WTC11 (cell line): ENCODE data around the gene ALK. TPM values are rescaled to one million over a fixed set of nuclear protein-coding genes. Genes with fewer than 3 reads are reported as not detected.

Source experiments
- ATAC-seq: fragments of 200-7000 bp; cut with Tn5 transposase; 2 replicates; pipeline ENCODE4 v1.10.0; 2021; ENCODE audit warnings: mild to moderate bottlenecking, moderate library complexity
- CTCF ChIA-PET: fragments of 300-600 bp; sonication (Branson Sonifier 250); formaldehyde crosslinking; loops from one replicate; lab custom pipeline; 2021; ENCODE audit warnings: antibody characterized with exemption; lab: Charles Lee
- POLR2A ChIA-PET: fragments of 350-600 bp; sonication (Branson Sonifier 250); formaldehyde crosslinking; loops from one replicate; lab custom pipeline; 2021; ENCODE audit warnings: antibody characterized with exemption; lab: Charles Lee
- DNase-seq: peaks from one replicate; pipeline ENCODE4 v3.0.0; 2021; ENCODE audit warnings: low spot score
- H3K27ac Mint-ChIP-seq: 2 replicates; pipeline ENCODE4 v1.8.0; 2021; ENCODE audit warnings: mixed read lengths
- H3K27me3 Mint-ChIP-seq: 2 replicates; pipeline ENCODE4 v1.8.0; 2021; ENCODE audit warnings: low read depth, mild to moderate bottlenecking, moderate library complexity, mixed read lengths
- H3K36me3 Mint-ChIP-seq: 2 replicates; pipeline ENCODE4 v1.8.0; 2021; ENCODE audit warnings: mixed read lengths
- H3K4me1 Mint-ChIP-seq: 2 replicates; pipeline ENCODE4 v1.8.0; 2022; ENCODE audit warnings: mixed read lengths
- H3K4me3 Mint-ChIP-seq: 2 replicates; pipeline ENCODE4 v1.8.0; 2021; ENCODE audit warnings: mild to moderate bottlenecking, moderate library complexity, mixed read lengths
- H3K9me3 Mint-ChIP-seq: 2 replicates; pipeline ENCODE4 v1.8.0; 2021; ENCODE audit warnings: mixed read lengths
- CBFB ChIP-seq: sonication (generic); formaldehyde crosslinking; IDR thresholded peaks from 2 replicates; pipeline ENCODE4 v1.8.1; 2022; ENCODE audit warnings: mild to moderate bottlenecking, low read depth, missing genetic modification reagents
- CREB1 ChIP-seq: sonication (generic); formaldehyde crosslinking; IDR thresholded peaks from 2 replicates; pipeline ENCODE4 v1.8.0; 2023; ENCODE audit warnings: mild to moderate bottlenecking, missing genetic modification reagents
- FOXJ3 ChIP-seq: sonication (generic); formaldehyde crosslinking; IDR thresholded peaks from 2 replicates; pipeline ENCODE4 v1.9.0; 2021; ENCODE audit warnings: missing genetic modification reagents, mild to moderate bottlenecking, borderline replicate concordance
- FOXP1 ChIP-seq: sonication (generic); formaldehyde crosslinking; IDR thresholded peaks from 2 replicates; pipeline ENCODE4 v1.8.0; 2022; ENCODE audit warnings: missing genetic modification reagents, mild to moderate bottlenecking, moderate library complexity, borderline replicate concordance
- HMGA2 ChIP-seq: fragments of 250-450 bp; sonication (Bioruptor Pico); IDR thresholded peaks from 2 replicates; pipeline ENCODE4 v1.4.0; 2021; ENCODE audit warnings: mild to moderate bottlenecking, moderate library complexity
- MXD4 ChIP-seq: fragments of 250-450 bp; sonication (Bioruptor Pico); IDR thresholded peaks from 2 replicates; pipeline ENCODE4 v1.8.0; 2021; ENCODE audit warnings: mild to moderate bottlenecking, moderate library complexity, borderline replicate concordance
- SOX15 ChIP-seq: fragments of 250-450 bp; sonication (Bioruptor Pico); IDR thresholded peaks from 2 replicates; pipeline ENCODE4 v1.9.0; 2021; ENCODE audit warnings: mild to moderate bottlenecking
- TEAD1 ChIP-seq: sonication (generic); formaldehyde crosslinking; IDR thresholded peaks from 2 replicates; pipeline ENCODE4 v1.8.0; 2022; ENCODE audit warnings: mild to moderate bottlenecking, missing genetic modification reagents
- TP53 ChIP-seq: sonication (generic); formaldehyde crosslinking; IDR thresholded peaks from 2 replicates; pipeline ENCODE4 v1.8.1; 2023; ENCODE audit warnings: mild to moderate bottlenecking, missing genetic modification reagents
- ZNF423 ChIP-seq: fragments of 250-450 bp; sonication (Bioruptor Pico); IDR thresholded peaks from 2 replicates; pipeline ENCODE4 v2.1.2; 2022; ENCODE audit warnings: mild to moderate bottlenecking, moderate library complexity
- ZNF671 ChIP-seq: fragments of 250-450 bp; sonication (Bioruptor Pico); IDR thresholded peaks from 2 replicates; pipeline ENCODE4 v1.8.0; 2021; ENCODE audit warnings: mild to moderate bottlenecking
- total RNA-seq: library from RNA; stranded (reverse); gene quantifications from 3 replicates; pipeline ENCODE4 v1.2.3, GENCODE V29; 2021
- TF ChIP-seq, protein P1 (sequence below): sonication (generic); formaldehyde crosslinking; IDR thresholded peaks from 2 replicates; pipeline ENCODE4 v1.8.0; 2023; ENCODE audit warnings: mild to moderate bottlenecking, missing genetic modification reagents
- TF ChIP-seq, protein P2 (sequence below): fragments of 250-450 bp; sonication (Bioruptor Pico); IDR thresholded peaks from 2 replicates; pipeline ENCODE4 v1.8.0; 2021; ENCODE audit warnings: mild to moderate bottlenecking
- TF ChIP-seq, protein P3 (sequence below): sonication (generic); formaldehyde crosslinking; IDR thresholded peaks from 2 replicates; pipeline ENCODE4 v1.8.1; 2022; ENCODE audit warnings: low read depth, missing genetic modification reagents, borderline replicate concordance
- TF ChIP-seq, protein P4 (sequence below): sonication (generic); formaldehyde crosslinking; IDR thresholded peaks from 2 replicates; pipeline ENCODE4 v1.8.1; 2023; ENCODE audit warnings: mild to moderate bottlenecking, missing genetic modification reagents, moderate library complexity

Gene ALK
- total RNA-seq, 1 experiment from 2014 or later = not detected

DNA sequence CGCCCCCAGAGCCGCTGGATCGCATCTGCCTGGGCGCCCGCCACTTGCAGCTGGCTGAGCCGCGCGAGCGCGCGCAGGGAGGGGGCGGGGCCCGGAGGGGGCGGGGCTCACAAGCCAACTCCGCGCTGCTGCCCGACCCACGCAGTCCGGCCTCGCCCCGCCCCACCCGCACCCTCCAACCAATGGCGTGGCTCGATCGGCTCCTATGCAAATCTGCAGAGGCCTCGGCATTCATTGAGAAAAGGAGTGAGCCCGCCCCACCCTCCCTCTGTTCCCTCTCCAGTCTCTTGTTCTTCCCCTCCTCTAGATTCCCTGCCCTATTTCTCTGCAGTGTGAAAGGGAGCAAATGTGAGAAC lies at the start of gene ALK (continued):
- no peak for TF ChIP-seq CBFB (CRISPR knock-in tag)
- TF ChIP-seq, protein P1, sequence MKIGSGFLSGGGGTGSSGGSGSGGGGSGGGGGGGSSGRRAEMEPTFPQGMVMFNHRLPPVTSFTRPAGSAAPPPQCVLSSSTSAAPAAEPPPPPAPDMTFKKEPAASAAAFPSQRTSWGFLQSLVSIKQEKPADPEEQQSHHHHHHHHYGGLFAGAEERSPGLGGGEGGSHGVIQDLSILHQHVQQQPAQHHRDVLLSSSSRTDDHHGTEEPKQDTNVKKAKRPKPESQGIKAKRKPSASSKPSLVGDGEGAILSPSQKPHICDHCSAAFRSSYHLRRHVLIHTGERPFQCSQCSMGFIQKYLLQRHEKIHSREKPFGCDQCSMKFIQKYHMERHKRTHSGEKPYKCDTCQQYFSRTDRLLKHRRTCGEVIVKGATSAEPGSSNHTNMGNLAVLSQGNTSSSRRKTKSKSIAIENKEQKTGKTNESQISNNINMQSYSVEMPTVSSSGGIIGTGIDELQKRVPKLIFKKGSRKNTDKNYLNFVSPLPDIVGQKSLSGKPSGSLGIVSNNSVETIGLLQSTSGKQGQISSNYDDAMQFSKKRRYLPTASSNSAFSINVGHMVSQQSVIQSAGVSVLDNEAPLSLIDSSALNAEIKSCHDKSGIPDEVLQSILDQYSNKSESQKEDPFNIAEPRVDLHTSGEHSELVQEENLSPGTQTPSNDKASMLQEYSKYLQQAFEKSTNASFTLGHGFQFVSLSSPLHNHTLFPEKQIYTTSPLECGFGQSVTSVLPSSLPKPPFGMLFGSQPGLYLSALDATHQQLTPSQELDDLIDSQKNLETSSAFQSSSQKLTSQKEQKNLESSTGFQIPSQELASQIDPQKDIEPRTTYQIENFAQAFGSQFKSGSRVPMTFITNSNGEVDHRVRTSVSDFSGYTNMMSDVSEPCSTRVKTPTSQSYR (CRISPR knock-in tag) = no peak
- TF ChIP-seq, protein P2, sequence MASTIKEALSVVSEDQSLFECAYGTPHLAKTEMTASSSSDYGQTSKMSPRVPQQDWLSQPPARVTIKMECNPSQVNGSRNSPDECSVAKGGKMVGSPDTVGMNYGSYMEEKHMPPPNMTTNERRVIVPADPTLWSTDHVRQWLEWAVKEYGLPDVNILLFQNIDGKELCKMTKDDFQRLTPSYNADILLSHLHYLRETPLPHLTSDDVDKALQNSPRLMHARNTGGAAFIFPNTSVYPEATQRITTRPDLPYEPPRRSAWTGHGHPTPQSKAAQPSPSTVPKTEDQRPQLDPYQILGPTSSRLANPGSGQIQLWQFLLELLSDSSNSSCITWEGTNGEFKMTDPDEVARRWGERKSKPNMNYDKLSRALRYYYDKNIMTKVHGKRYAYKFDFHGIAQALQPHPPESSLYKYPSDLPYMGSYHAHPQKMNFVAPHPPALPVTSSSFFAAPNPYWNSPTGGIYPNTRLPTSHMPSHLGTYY (CRISPR knock-in tag) = no peak

DNA sequence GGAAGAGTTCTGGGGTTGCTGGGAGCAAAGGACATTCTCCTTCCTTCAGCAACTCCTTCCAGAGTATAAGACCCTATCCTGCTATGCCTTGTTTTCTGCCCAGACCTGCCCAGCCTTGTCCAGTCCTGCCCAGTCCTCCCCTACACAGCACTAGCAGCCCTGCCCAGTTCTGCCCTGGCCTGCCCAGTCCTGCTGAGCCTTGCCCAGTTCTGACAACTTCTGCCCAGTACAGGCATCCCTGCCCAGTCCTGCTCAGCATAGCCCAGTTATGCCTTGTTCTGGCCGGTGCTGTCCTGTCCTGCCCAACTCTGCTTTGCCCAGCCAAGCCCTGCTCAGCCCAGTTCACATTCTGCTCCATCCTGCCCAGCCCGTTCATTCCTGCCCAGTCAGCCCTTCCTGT lies 44.9 kb upstream of the ALK start:
- H3K4me3 Mint-ChIP-seq = no peak overlapping the region
- H3K27me3 Mint-ChIP-seq = peaks cover 3% of the 10 kb centered on the region; the same call in 1 of the 2 replicates
- CTCF ChIA-PET = no interaction called here

DNA sequence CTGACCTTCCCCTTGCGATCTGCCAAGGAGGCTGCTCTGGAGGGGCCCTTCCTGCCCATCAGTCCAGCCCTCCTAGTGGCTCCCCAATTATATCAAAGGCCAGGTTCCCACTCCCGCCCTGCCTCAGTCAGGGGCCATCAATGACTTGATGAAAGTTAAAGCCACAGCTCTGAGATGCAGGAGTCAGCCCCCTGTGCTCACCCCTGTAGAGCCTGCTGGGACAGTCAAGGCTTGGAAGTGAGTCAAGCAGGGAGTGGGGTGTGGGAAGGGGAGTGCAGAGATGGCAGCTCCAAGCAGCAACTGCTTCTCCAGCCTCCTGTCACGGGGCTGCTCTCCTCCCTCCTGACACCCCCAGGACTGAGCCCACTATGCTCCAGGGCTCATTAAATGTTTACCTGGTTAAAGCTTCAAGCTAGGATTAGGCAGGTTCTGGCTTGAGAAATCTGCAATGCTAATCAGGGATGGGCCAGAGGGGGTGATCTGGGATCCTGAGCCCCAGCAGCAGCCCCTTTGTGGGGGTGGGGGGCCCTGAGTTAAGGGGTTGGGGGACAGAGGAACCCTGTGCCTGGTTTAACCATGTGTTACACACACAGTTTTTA lies 42.7 kb upstream of the ALK start:
- ChIA-PET CTCF (no interaction called here), POLR2A (no interaction called here)
- DNase-seq = no peak
- peaks cover 27% of the 10 kb centered on the region for H3K4me1 Mint-ChIP-seq
- H3K4me3 Mint-ChIP-seq = no peak overlapping the region
- TF ChIP-seq HMGA2 (CRISPR knock-in tag) (no peak), TP53 (CRISPR knock-in tag) (no peak), SOX15 (CRISPR knock-in tag) (no peak), CREB1 (no peak), ZNF423 (CRISPR knock-in tag) (peak; percentile 47; the same call in 1 of the 2 replicates), ZNF671 (CRISPR knock-in tag) (no peak), MXD4 (CRISPR knock-in tag) (no peak), CBFB (CRISPR knock-in tag) (no peak)
- TF ChIP-seq, protein P3, sequence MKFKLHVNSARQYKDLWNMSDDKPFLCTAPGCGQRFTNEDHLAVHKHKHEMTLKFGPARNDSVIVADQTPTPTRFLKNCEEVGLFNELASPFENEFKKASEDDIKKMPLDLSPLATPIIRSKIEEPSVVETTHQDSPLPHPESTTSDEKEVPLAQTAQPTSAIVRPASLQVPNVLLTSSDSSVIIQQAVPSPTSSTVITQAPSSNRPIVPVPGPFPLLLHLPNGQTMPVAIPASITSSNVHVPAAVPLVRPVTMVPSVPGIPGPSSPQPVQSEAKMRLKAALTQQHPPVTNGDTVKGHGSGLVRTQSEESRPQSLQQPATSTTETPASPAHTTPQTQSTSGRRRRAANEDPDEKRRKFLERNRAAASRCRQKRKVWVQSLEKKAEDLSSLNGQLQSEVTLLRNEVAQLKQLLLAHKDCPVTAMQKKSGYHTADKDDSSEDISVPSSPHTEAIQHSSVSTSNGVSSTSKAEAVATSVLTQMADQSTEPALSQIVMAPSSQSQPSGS (CRISPR knock-in tag) = no peak
- no peak overlapping the region for H3K27ac Mint-ChIP-seq
- H3K36me3 Mint-ChIP-seq = no peaks in the 10 kb centered on the region
- H3K27me3 Mint-ChIP-seq = peaks cover 3% of the 10 kb centered on the region; the same call in 1 of the 2 replicates
- no peaks in the 10 kb centered on the region; the same call in 1 of the 2 replicates for H3K9me3 Mint-ChIP-seq
- peak; percentile 60 for ATAC-seq

More for the DNA sequence above, 44.9 kb upstream of the ALK start:
- no peaks in the 10 kb centered on the region for H3K36me3 Mint-ChIP-seq
- no peak overlapping the region for H3K27ac Mint-ChIP-seq
- no peak for ATAC-seq
- peaks cover 22% of the 10 kb centered on the region for H3K4me1 Mint-ChIP-seq
- no peaks in the 10 kb centered on the region for H3K9me3 Mint-ChIP-seq
- no peak for TF ChIP-seq TEAD1 (CRISPR knock-in tag)
- TF ChIP-seq, protein P4, sequence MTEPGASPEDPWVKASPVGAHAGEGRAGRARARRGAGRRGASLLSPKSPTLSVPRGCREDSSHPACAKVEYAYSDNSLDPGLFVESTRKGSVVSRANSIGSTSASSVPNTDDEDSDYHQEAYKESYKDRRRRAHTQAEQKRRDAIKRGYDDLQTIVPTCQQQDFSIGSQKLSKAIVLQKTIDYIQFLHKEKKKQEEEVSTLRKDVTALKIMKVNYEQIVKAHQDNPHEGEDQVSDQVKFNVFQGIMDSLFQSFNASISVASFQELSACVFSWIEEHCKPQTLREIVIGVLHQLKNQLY (CRISPR knock-in tag) = no peak
- 0 out of 2 replicates have a peak, but pooled peaks have one; percentile 27 for TF ChIP-seq FOXP1 (CRISPR knock-in tag)
- TF ChIP-seq FOXJ3 (CRISPR knock-in tag) = no peak
- TF ChIP-seq SOX15 (CRISPR knock-in tag) = no peak
- no peak for DNase-seq
- POLR2A ChIA-PET = no interaction called here
